HG02885 (cell line): ENCODE measurements around the gene SEC61A1.

ENCODE experiments used
- ATAC-seq: cut with Tn5 transposase; IDR thresholded peaks from one replicate; pipeline ENCODE4 v1.9.1; 2021; ENCODE audit warnings: mild to moderate bottlenecking; ENCODE audit not compliant: unreplicated experiment, poor library complexity

Gene SEC61A1

DNA sequence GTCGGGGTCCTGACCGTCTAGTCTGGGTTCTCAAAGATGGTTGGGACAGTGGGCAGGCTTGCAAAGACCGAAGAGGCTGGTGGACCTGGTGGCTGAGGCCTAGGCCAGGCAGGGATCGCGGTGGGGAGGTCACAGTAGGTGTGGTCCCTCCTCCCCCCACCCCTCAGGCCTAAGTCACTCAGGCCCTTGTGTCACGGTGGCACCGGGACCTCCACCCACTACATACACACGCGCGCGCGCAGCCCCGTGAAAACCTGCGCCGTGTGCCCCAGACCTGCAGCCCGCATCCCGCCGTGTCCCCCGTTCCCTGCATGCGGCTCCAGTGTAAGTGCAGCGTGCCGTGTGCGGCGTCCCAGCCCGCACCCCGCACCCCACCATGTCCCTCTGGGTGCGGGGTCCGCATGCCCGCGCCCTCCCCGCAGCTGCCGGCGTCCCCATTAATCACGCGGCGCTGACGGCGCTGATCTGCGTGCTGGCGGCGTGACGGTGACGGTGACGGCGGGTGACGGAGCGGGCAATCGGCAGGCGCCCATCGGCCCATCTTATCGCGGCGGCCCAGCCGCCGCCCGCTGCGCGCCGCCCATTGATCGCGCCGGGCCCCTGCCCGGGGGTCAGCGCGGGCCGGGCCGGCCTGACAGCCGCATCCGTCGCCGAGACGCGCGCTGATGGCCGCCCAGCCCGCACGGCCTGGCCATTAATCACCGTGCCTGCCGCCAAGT lies 24.4 kb downstream of the SEC61A1 start:
- ATAC-seq = no peak

DNA sequence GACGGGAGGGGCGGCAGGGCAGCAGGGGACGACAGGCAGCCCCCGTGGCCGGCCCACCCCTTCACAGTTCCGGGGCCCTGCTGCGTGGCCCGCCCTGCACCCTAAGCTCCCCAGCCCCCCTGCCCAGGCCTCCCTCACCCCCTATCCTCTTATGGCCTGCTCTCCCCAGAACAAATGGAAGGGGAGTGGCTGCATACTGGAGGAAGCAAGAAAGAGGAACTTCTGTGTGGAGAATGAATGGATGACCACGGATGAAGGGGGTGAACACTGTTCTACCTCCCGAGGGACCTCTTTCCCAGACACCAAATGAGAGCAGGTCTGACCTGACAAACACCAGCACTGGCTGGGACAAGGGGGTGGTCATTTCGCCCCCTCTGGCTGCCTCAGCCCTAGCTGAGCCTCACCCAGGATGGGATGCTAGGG lies 25.0 kb downstream of the SEC61A1 start:
- ATAC-seq = no peak

DNA sequence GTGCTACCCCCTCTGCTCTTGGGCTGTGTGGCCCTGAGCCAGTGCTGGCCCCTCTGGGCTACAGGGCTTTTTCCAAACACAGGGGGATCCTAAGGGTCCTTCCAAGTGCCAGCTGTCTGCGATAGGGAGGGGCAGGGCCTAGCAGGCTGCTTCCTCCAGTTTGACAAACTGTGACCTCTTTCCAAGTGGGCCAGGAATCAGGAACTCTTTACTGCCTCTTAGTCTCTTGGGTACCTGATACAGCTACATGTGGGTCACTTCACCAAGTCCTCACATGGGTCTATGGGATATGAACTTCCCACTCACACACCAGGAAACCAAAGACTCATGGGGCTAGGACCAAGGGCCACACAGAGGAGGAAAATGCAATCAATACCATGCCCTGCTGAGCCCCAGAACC lies 25.4 kb downstream of the SEC61A1 start:
- ATAC-seq = no peak

DNA sequence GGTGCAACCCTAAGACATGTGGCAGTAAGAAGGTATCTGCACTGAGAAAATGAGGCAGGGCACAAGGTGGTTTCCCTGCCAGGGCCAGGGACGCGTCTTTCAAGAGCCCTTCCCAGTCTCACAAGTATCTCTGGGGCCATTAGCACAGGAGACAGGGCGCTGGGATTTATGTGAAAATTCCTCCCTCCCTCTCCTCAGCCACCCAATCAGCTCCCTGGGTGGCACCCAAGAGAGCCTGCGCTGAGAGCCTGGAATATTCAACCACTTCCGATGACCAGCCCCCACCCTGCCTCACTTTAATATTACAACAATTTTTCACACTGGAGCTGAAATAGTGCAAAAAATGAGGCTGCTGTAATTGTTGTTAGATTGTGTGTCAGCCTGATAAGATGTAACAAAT lies 26.1 kb downstream of the SEC61A1 start:
- no peak for ATAC-seq

DNA sequence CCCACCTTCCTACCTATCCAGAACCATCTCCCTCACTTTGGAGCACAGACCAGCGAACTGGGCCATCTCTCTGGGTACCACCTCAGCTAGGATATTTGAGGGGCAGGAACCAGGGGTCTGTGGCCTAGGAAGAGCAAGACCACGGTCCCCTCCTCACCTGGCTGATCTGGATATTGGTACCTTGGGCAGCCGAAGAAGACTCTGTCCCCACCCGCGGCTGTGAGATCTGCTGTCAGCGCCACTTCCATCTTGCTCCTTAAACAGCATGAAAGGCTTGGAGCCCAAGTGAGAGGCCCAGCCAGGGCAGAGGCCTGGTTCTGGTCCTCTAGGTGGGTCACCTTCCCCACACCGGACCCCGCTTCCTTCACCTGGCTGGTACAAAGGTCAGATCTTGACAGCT lies 26.6 kb downstream of the SEC61A1 start:
- no peak for ATAC-seq

DNA sequence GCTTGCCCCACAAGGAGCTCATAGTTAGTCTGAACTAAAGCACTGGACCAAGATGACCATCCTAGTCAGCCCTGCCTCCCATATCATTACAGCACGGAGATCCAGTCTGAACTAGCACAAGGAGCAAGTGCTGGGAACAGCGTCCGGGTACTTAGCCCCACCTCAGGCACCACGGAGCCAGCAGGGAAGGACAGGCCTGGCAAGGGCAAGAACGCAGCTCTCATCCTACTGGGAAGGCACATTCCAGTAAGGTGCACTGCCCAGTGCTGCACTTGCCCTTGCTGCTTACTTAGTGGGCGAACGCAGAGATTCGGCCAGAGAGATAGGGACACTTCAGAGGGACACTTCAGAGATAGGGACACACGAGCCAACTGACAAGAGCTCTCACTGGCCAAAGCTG lies 27.6 kb downstream of the SEC61A1 start:
- ATAC-seq = no peak

DNA sequence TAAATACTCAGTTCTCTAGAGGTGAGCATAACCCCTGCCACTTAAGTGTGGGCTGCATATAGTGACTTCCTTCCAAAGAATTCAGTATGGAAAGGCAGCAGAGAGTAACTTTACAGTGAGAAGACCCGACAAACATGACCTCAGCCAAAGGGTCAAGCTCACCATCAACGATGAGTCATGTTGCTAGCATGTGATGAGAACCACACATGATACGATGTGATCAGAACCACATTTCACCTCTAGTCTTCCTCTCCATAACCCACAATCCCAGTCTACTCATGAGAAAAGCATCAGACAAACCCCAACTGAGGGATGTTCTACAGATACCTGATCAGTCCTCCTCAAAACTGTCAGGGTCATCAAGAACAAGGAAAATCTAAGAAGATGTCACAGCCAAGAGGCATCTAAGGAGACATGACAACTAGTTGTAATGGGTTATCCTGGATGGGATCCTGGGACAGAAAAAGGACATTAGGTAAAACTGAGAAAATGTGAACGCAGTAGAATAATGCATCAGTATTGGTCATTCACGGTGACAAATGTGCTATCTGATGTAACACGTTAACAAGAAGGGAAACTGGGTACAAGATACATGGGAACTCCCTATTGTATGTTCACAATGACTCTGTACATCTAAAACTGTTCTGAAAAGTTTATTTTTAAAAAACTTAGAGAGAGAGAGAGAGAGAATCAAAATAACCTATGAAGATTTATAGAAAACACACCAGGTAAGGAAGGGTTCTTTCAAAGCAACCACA lies 28.3 kb downstream of the SEC61A1 start:
- ATAC-seq = no peak

DNA sequence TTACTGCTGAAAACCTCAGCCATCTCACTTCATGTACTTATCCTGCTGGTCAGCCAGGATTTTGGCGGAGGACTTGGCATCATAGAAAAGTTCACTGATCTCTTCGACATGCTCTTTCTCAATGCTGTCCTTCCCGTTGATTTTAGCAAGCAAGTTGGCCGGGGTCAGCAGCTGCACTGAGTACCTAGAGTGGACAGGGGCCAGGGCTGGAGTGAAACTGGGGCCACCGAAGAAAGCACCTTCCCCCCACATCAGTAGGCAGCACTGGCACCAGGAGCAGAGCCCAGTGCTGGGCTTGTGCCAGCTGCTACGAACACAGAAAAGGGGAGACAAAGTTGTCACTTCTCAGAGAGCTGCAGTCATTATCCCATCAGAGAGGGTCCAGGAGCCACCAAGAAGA lies 29.0 kb downstream of the SEC61A1 start:
- no peak for ATAC-seq

DNA sequence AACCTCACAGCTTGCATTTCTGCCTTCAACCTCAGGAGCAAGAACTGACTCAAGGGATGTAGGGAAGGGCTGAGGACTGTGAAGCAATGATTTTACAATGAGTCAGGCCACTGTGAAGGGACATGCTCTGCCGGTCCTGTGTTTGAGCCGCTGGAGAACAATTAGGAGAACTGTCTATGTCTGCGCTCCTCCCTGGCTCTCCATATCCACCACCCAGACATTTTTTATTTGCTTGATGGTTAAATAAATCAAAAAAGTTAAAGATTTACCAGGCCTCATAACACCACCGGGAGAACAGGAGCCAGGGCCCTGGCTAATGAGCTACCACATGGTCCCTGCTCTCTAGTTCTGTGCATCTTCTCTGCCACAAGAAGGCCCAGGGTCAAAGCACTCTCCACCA lies 29.6 kb downstream of the SEC61A1 start:
- no peak for ATAC-seq

DNA sequence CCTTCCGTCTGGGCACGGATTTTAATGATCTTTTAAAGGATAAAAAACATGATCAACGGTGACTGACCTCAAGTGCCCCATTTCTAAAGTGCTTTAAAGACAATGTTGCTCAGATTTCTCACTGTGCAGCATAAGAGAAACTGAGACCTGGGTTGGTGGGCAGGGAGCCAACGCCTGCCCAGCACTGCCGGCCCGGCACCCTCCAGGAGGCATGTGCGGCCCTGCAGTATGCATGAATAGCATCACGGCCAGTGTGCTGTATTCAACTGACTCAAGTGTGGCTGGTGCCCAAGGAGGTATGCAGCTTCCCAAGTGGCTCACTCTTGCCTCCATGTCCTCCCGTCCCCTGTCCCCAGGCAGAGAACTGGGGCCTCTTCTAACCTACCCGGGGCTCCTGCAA lies 30.3 kb downstream of the SEC61A1 start:
- no peak for ATAC-seq

DNA sequence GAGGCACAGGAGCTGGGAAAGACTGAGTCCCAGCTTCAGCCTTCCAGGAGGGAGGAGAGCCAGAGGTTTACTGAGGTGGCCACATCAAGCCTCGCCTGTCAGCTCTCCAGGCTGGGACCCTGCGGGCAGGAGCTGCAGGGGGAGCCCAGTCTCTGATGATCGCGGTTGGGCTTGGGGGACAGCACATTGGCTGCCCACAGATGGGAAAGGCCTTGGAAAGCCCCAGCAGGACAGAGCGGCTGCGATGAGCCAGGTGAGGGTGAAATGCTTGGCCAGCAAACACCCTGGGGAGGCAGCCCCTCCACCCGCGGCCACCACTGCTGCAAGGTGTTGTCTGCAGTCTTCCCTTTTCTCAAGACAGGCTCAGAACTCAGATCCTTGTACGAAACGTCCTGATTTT lies 31.2 kb downstream of the SEC61A1 start:
- no peak for ATAC-seq

DNA sequence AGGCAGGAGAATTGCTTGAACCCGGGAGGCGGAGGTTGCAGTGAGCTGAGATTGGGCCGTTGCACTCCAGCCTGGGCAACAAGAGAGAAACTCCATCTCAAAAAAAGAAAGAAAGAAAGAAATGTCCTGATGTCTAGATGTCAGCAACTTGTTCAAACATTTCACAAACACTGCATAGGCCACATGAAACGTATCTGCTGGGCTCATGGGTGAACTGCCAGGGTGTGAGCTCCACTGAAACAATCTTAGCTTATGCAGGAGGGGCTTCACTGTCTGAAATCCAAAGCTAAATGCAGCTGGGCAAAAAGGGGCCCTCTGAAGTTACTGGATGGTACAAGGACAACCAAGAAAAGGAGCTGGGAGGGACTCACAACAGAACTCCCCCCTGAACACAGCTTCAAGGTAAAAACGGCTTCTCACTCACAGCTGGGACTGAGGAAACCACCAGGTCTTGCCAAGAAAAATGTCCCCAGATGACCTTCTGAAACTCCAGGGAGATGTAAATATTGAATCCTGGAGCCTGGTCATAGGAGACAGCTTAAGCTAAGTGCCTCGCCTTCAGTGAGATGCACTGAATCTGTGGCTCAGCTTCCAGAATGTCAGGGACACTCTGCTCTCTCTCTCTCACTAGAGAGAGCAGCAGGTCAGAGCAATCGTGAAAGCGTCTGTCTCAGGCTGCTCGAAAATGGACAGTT lies 31.9 kb downstream of the SEC61A1 start:
- ATAC-seq = no peak

DNA sequence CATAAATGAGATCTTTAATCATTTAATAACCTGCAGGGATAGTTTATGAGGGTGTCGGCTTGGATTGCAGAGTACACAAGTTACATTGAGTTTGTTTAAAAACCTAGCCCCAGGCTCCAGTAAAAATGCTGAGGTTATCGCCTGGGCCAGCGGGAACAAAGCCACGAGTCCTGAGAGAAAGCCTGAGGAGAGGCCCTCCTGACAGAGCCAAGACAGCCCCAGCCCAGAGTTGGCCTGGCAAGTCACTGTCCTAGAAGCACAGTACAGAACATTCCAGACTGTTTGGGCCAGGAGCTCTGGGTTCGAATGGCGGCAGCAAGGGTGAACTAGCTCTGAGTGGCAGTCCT lies 32.4 kb downstream of the SEC61A1 start:
- ATAC-seq = no peak

DNA sequence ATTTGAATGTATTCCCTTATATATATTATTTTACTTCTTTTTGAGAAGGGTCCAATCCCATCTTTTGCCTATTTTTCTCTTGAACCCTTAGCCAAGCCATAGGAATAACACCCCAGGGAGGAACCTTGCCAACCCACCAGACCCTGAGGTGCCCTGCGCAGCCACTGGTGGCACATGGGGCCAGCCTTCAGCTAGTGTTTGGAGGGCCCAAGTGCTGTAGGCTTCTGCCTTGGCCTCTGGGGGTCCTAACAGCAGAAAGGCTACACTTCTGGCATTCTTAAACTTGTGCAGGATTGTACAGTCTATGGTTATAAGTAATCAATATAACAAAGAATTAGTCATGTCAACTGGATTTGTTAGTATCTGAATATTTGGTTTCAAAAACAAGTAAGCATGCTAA lies 36.9 kb downstream of the SEC61A1 start:
- ATAC-seq = no peak

DNA sequence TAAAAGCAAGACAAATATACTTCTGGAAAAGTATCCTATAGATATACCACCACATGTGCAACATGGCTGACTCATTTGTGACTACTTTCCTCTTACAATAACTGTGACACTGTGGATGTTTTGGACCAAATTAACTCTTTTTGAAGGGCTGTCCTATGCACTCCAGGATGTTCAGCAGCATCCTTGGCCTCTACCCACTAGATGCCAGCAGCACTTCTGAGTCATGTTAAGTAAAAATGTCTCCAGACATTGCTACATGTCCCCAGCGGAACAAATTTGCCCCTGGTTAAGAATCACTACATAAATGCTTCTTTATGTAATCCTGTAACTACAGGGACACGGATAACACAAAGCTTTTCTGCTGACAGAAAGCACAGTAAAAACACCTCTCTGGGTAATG lies 39.3 kb downstream of the SEC61A1 start:
- ATAC-seq = no peak

DNA sequence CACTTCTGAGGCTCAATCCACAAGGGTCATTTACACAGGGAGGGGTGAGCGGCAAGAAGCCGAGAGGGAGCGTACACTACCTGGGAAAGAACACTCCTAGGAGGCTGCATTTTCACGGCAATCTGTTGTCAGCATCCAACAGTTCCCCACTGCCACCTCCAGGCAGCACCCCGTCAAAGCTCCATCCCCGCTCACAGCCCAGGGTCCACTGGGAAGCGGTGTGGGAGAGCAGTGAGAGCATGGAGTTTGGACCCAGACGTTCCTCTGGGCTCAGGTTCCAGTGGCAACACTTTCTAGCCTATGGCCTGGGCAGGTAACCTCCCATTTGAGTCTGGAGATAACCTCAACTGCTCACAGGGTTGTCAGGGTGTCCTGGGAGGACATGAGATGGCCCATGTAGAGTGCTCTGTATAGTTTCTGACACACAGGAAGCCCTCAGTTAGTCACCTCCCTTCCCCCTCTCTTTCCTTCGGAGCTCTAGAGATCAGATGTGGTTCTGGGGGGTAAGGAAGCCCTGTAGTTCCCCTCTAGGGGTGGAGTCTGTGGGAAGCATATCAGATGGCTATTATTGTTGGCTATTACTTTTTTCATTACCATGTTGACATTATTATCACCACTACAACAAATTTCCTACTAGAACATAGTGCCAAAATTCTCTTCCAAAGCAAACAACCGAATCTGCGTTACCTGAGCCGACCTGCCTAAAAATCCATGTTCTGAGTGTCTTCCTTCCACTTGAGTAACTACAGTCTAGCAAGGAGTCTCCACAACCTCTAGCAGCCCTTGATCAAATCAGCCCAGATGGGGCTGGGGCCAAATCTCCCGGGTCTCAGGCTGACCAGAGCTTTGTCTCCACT lies 42.3 kb downstream of the SEC61A1 start:
- ATAC-seq = no peak

DNA sequence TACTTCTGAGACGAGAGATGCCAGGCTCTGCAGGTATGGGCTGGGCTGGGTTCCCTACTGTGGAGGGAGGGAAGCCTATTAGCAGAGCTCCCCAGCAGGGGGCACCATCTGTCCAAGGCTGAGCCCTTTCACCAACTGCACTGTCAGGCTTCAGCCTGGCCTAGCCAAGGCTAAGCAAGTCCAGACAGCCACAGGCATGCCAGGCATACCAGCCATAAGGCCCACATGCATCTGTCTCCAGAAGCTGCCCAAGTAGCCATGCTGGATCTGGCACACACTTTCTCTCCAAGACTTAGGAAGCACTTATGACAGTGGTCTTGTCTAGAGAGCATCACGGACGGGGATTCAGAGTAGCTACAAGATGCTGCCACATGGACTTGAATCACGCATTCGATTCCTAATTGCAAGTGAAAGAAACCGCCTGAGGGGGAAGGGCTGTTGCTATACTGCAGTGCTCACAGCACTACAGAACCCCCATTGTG lies 43.0 kb downstream of the SEC61A1 start:
- ATAC-seq = peak; percentile 89

DNA sequence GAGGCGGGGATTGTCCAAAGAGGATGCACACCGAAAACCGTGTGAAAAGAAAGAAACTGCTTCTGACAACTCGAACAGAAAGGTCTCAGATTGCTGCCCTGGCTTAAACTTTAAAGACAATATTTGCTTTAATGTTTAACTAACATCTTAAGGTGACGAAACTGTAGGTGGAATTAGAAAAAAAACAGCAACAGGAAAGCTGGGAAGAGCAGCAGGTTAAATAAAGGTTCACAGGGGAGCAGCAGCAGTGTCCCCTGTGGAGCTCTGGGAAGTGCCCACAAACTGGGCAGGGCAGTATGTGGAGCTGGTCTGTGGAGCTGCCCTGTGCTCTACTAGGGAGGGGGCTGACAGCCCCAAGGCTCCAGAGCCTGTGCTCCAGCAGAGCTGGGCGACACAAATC lies 46.0 kb downstream of the SEC61A1 start:
- no peak for ATAC-seq

DNA sequence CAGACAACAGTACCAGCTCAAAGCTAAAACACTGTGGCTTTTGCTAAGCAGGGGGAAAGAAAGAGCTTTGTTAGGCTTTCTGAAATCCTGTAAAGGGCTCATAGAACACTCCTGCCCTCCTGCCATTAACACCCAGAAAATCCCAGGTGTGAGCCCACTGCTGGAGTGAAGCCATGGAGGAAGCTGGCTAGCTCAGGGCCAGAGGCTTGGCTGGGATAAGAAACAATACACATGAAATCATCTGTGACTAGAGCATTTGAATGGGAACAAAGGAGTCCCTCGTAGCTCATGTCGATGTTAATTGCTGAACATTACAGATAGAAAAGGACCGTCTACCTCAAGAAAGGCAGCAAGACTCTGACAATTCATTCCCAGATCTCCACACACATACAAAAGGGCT lies 47.9 kb downstream of the SEC61A1 start:
- ATAC-seq = no peak

DNA sequence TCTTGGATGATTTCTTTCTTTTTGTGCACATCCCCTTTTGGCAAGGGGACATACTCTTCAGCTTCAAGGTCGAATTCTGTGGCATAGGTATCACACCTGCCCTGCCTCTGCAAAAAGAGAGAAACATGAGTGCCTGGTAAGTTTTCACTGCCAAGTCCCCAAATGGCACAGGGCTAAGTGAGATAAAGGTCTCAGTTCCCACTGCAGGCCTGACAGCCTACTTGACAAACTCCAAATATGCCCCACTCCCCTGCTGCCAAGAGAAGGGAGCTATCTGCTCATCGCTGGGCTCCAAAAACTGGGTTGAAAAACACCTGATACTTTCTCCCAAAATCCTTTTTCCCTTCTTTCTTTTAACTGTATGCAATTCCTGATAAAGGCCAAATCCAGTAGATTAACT lies 48.4 kb downstream of the SEC61A1 start:
- ATAC-seq = no peak
